GM18951 (cell line): ENCODE results near the gene TRA2B.
A peak's percentile ranks its signal among the peaks of the same experiment; 100 is the strongest.

ENCODE experiments used
- POLR2A ChIP-seq: IDR thresholded peaks from 4 replicates; pipeline ENCODE4 v1.6.1; 2011; ENCODE audit warnings: mild to moderate bottlenecking; ENCODE audit not compliant: insufficient read length, insufficient read depth; ENCODE audit errors: extremely low read depth
- in situ Hi-C: fragments of 300-500 bp; cut with MboI; formaldehyde crosslinking; loops from one replicate; pipeline ENCODE4 v1.12.0; 2022; ENCODE audit warnings: low sequenced_read_pairs, mixed read lengths, inconsistent platforms; ENCODE audit not compliant: unreplicated experiment

The TRA2B gene

GRCh38 chr3:185937689-185938374 lies at the start of gene TRA2B:
Gene TRA2B, minus strand, starts transcription at chr3:185938014. Its CDS starts 154 bp downstream, at chr3:185937860.
- peak; percentile 100 for TF ChIP-seq POLR2A
- in situ Hi-C loops, result no loop called here

GRCh38 chr3:185986198-185986777 lies 48.5 kb upstream of the TRA2B start:
- no peak for TF ChIP-seq POLR2A
- in situ Hi-C loops, result loop anchor here (5.0 kb wide), 1 partner anchor 256 kb away; no protein-coding TSS in a partner anchor

- no peak for TF ChIP-seq POLR2A
- in situ Hi-C loops, result no loop called here
Measured at GRCh38 chr3:185984203-185984602, 46.4 kb upstream of the TRA2B start.

GRCh38 chr3:185983495-185984141 lies 45.8 kb upstream of the TRA2B start:
- TF ChIP-seq POLR2A, result no peak
- in situ Hi-C loops, result no loop called here

- in situ Hi-C loops, result no loop called here
- TF ChIP-seq POLR2A, result no peak
Measured at GRCh38 chr3:185982632-185983031, 44.8 kb upstream of the TRA2B start.

- no peak for TF ChIP-seq POLR2A
- in situ Hi-C loops, result no loop called here
Measured at GRCh38 chr3:185981621-185982020, 43.8 kb upstream of the TRA2B start.

GRCh38 chr3:185979721-185980121 lies 41.9 kb upstream of the TRA2B start:
- in situ Hi-C loops, result loop anchor here (10.0 kb wide), 1 partner anchor 565 kb away; the partner anchor contains the start of gene CRYGS
- TF ChIP-seq POLR2A, result no peak

- no peak for TF ChIP-seq POLR2A
- in situ Hi-C loops, result loop anchor here (10.0 kb wide), 1 partner anchor 566 kb away; the partner anchor contains the start of gene CRYGS
Measured at GRCh38 chr3:185978516-185978915, 40.7 kb upstream of the TRA2B start.

- no peak for TF ChIP-seq POLR2A
- in situ Hi-C loops, result loop anchor here (10.0 kb wide), 1 partner anchor 567 kb away; the partner anchor contains the start of gene CRYGS
Measured at GRCh38 chr3:185977679-185978040, 39.8 kb upstream of the TRA2B start.

- in situ Hi-C loops, result loop anchor here (10.0 kb wide), 1 partner anchor 568 kb away; the partner anchor contains the start of gene CRYGS
- no peak for TF ChIP-seq POLR2A
Measured at GRCh38 chr3:185976977-185977678, 39.3 kb upstream of the TRA2B start.

- TF ChIP-seq POLR2A, result no peak
- in situ Hi-C loops, result loop anchor here (10.0 kb wide), 1 partner anchor 569 kb away; the partner anchor contains the start of gene CRYGS
Measured at GRCh38 chr3:185976100-185976499, 38.3 kb upstream of the TRA2B start.

GRCh38 chr3:185971579-185971978 lies 33.8 kb upstream of the TRA2B start:
- in situ Hi-C loops, result loop anchor here (10.0 kb wide), 1 partner anchor 573 kb away; the partner anchor contains the start of gene CRYGS
- no peak for TF ChIP-seq POLR2A

- no peak for TF ChIP-seq POLR2A
- in situ Hi-C loops, result no loop called here
Measured at GRCh38 chr3:185968168-185968567, 30.4 kb upstream of the TRA2B start.
